Calu3 (cell line): Measurements from ENCODE around the gene WNT9B. TPM values are rescaled to one million over a fixed set of nuclear protein-coding genes. Genes with fewer than 3 reads are reported as not detected.

Experiments
- BruUV-seq: library from RNA; stranded (reverse); fragments of 400-500 nt; replicated peaks from 2 replicates; lab custom pipeline; 2021; lab: Mats Ljungman, UMichigan
- CTCF ChIA-PET: fragments of 300-600 bp; sonication (Branson Sonifier 250); formaldehyde crosslinking; loops from one replicate; lab custom pipeline; 2022; ENCODE audit warnings: antibody characterized with exemption; lab: Charles Lee
- DNase-seq: peaks from one replicate; pipeline ENCODE4 v3.0.0; 2022
- H3K27ac Mint-ChIP-seq: one replicate; pipeline ENCODE4 v1.8.0; 2022; ENCODE audit warnings: mixed read lengths; ENCODE audit not compliant: unreplicated experiment
- H3K27me3 Mint-ChIP-seq: one replicate; pipeline ENCODE4 v1.8.0; 2022; ENCODE audit warnings: mixed read lengths; ENCODE audit not compliant: unreplicated experiment
- H3K36me3 Mint-ChIP-seq: one replicate; pipeline ENCODE4 v1.8.0; 2022; ENCODE audit warnings: mild to moderate bottlenecking, moderate library complexity, mixed read lengths; ENCODE audit not compliant: insufficient read depth, unreplicated experiment
- H3K4me1 Mint-ChIP-seq: one replicate; pipeline ENCODE4 v1.8.0; 2022; ENCODE audit warnings: mild to moderate bottlenecking, low read depth, mixed read lengths; ENCODE audit not compliant: unreplicated experiment
- H3K4me3 Mint-ChIP-seq: one replicate; pipeline ENCODE4 v1.8.0; 2022; ENCODE audit warnings: mild to moderate bottlenecking, low read depth, moderate library complexity, mixed read lengths; ENCODE audit not compliant: unreplicated experiment
- H3K9me3 Mint-ChIP-seq: one replicate; pipeline ENCODE4 v1.8.0; 2022; ENCODE audit warnings: low read depth, mixed read lengths; ENCODE audit not compliant: unreplicated experiment
- CTCF ChIP-seq: fragments of 200-600 bp; IDR thresholded peaks from one replicate; pipeline ENCODE4 v1.8.0; 2022; ENCODE audit warnings: antibody characterized with exemption; ENCODE audit not compliant: unreplicated experiment
- intact Hi-C: fragments of 100-400 bp; cut with micrococcal nuclease; formaldehyde crosslinking; loops from one replicate; pipeline ENCODE4 v1.10.0; 2022; ENCODE audit not compliant: unreplicated experiment
- total RNA-seq: library from RNA; stranded (reverse); gene quantifications from 2 replicates; pipeline ENCODE4 v1.2.3, GENCODE V29; 2022

WNT9B gene
- total RNA-seq, 1 experiment from 2014 or later, result not detected

GRCh38 chr17:46896991-46897390 is 45.6 kb downstream of the WNT9B start:
- H3K4me3 Mint-ChIP-seq, result no peak overlapping the region
- H3K4me1 Mint-ChIP-seq, result no peaks in the 10 kb centered on the region
- CTCF ChIA-PET, result no interaction called here
- no peak for DNase-seq
- H3K9me3 Mint-ChIP-seq, result no peaks in the 10 kb centered on the region
- H3K27ac Mint-ChIP-seq, result no peak overlapping the region
- no TSS peak for BruUV-seq
- H3K36me3 Mint-ChIP-seq, result no peaks in the 10 kb centered on the region
- peaks cover 96% of the 10 kb centered on the region for H3K27me3 Mint-ChIP-seq
- intact Hi-C loops, result no loop called here
- no peak for TF ChIP-seq CTCF

- H3K27ac Mint-ChIP-seq, result no peak overlapping the region
- peaks cover 96% of the 10 kb centered on the region for H3K27me3 Mint-ChIP-seq
- no peak for DNase-seq
- no peaks in the 10 kb centered on the region for H3K4me1 Mint-ChIP-seq
- CTCF ChIA-PET, result no interaction called here
- no peaks in the 10 kb centered on the region for H3K36me3 Mint-ChIP-seq
- H3K4me3 Mint-ChIP-seq, result no peak overlapping the region
- intact Hi-C loops, result no loop called here
- no TSS peak for BruUV-seq
- no peaks in the 10 kb centered on the region for H3K9me3 Mint-ChIP-seq
- no peak for TF ChIP-seq CTCF
Measured at GRCh38 chr17:46898364-46898763, 47.0 kb downstream of the WNT9B start.

GRCh38 chr17:46898860-46899259 is 47.5 kb downstream of the WNT9B start:
- no peaks in the 10 kb centered on the region for H3K36me3 Mint-ChIP-seq

GRCh38 chr17:46901291-46901690 is 49.9 kb downstream of the WNT9B start:
- TF ChIP-seq CTCF, result no peak
- H3K4me3 Mint-ChIP-seq, result no peak overlapping the region
- no peaks in the 10 kb centered on the region for H3K9me3 Mint-ChIP-seq
- no TSS peak for BruUV-seq
- H3K4me1 Mint-ChIP-seq, result no peaks in the 10 kb centered on the region
- no peak for DNase-seq
- peaks cover 95% of the 10 kb centered on the region for H3K27me3 Mint-ChIP-seq
- no peaks in the 10 kb centered on the region for H3K36me3 Mint-ChIP-seq
- CTCF ChIA-PET, result interaction anchor here (0.6 kb wide), 1 partner anchor 84 kb away, joined by 4 read pairs; no protein-coding TSS in a partner anchor
- intact Hi-C loops, result no loop called here
- H3K27ac Mint-ChIP-seq, result no peak overlapping the region

More at GRCh38 chr17:46898860-46899259, 47.5 kb downstream of the WNT9B start:
- intact Hi-C loops, result no loop called here
- CTCF ChIA-PET, result no interaction called here
- Mint-ChIP-seq H3K27ac (no peak overlapping the region), H3K4me1 (no peaks in the 10 kb centered on the region), H3K27me3 (peaks cover 96% of the 10 kb centered on the region), H3K4me3 (no peak overlapping the region), H3K9me3 (no peaks in the 10 kb centered on the region)
- no TSS peak for BruUV-seq
- DNase-seq, result no peak
- TF ChIP-seq CTCF, result no peak
